Astrocyte (in vitro differentiated cells and primary cell): ENCODE data around the gene DNPEP. TPM values are rescaled to one million over a fixed set of nuclear protein-coding genes. Genes with fewer than 3 reads are reported as not detected.

ENCODE experiments used
- DNase-seq: peaks from one replicate; pipeline ENCODE4 v3.0.0-alpha.2; 2010; ENCODE audit warnings: low read depth
- FAIRE-seq: peaks from 2 replicates; lab custom pipeline; 2011; peaks lifted over from hg19 to GRCh38; lab: Jason Lieb, UNC
- H2AFZ ChIP-seq: 2 replicates; pipeline ENCODE4 v1.6.0; 2012; ENCODE audit warnings: low read depth, low read length, inconsistent platforms
- H3K27ac ChIP-seq: 2 replicates; pipeline ENCODE4 v1.5.1; 2011; ENCODE audit warnings: low read depth, low read length, inconsistent platforms
- H3K27me3 ChIP-seq: 2 replicates; pipeline ENCODE4 v1.6.0; 2011; ENCODE audit warnings: low read length, inconsistent platforms; ENCODE audit not compliant: insufficient read depth
- H3K36me3 ChIP-seq: 2 replicates; pipeline ENCODE4 v1.5.1; 2011; ENCODE audit warnings: low read length, inconsistent platforms; ENCODE audit not compliant: insufficient read depth
- H3K4me1 ChIP-seq: 2 replicates; pipeline ENCODE4 v1.5.1; 2011; ENCODE audit warnings: low read length, inconsistent platforms; ENCODE audit not compliant: insufficient read depth
- H3K4me2 ChIP-seq: 2 replicates; pipeline ENCODE4 v1.6.0; 2012; ENCODE audit warnings: low read length, inconsistent platforms
- H3K4me3 ChIP-seq: 2 replicates; pipeline ENCODE4 v1.5.1; 2011; ENCODE audit warnings: low read depth, mild to moderate bottlenecking, low read length, inconsistent platforms; ENCODE audit not compliant: insufficient read depth
- H3K79me2 ChIP-seq: 2 replicates; pipeline ENCODE4 v1.6.0; 2012; ENCODE audit warnings: mild to moderate bottlenecking, low read length, inconsistent platforms; ENCODE audit not compliant: insufficient read depth
- H3K9ac ChIP-seq: 2 replicates; pipeline ENCODE4 v1.6.0; 2012; ENCODE audit warnings: mild to moderate bottlenecking, low read length, inconsistent platforms
- H3K9me3 ChIP-seq: 2 replicates; pipeline ENCODE4 v1.5.1; 2012; ENCODE audit warnings: low read depth, mild to moderate bottlenecking, low read length, inconsistent platforms; ENCODE audit not compliant: insufficient read depth
- H4K20me1 ChIP-seq: 2 replicates; pipeline ENCODE4 v1.6.0; 2012; ENCODE audit warnings: low read length, inconsistent platforms; ENCODE audit not compliant: insufficient read depth
- H3K27ac Mint-ChIP-seq: one replicate; pipeline ENCODE4 v1.8.0; 2021; ENCODE audit warnings: mild to moderate bottlenecking, mixed read lengths; ENCODE audit not compliant: unreplicated experiment
- H3K27me3 Mint-ChIP-seq: one replicate; pipeline ENCODE4 v1.8.0; 2021; ENCODE audit warnings: low read depth, mixed read lengths; ENCODE audit not compliant: unreplicated experiment
- H3K36me3 Mint-ChIP-seq: one replicate; pipeline ENCODE4 v1.8.0; 2021; ENCODE audit warnings: low read depth, mixed read lengths; ENCODE audit not compliant: unreplicated experiment
- H3K4me1 Mint-ChIP-seq: one replicate; pipeline ENCODE4 v1.8.0; 2021; ENCODE audit warnings: low read depth, mixed read lengths; ENCODE audit not compliant: unreplicated experiment
- H3K4me3 Mint-ChIP-seq: one replicate; pipeline ENCODE4 v1.8.0; 2021; ENCODE audit warnings: mild to moderate bottlenecking, moderate library complexity, mixed read lengths; ENCODE audit not compliant: unreplicated experiment
- H3K9me3 Mint-ChIP-seq: one replicate; pipeline ENCODE4 v1.8.0; 2021; ENCODE audit warnings: mild to moderate bottlenecking, mixed read lengths; ENCODE audit not compliant: unreplicated experiment
- CTCF ChIP-seq: IDR thresholded peaks from 2 replicates; pipeline ENCODE4 v1.5.1; 2011; ENCODE audit warnings: low read depth, mild to moderate bottlenecking, inconsistent platforms, low read length, moderate library complexity; ENCODE audit not compliant: insufficient read depth
- EZH2 ChIP-seq: IDR thresholded peaks from 2 replicates; pipeline ENCODE4 v1.6.1; 2012; ENCODE audit warnings: mild to moderate bottlenecking, low read length, inconsistent platforms; ENCODE audit not compliant: insufficient read depth
- total RNA-seq: library from RNA; stranded (reverse); gene quantifications from 2 replicates; pipeline ENCODE4 v1.2.1, GENCODE V29; 2021

Gene DNPEP
- total RNA-seq, 1 donor from 2014 or later = 53.9 TPM

- FAIRE-seq = peak; percentile 80
- Histone ChIP-seq H3K9me3 (no peaks in the 10 kb centered on the region), H3K9ac (no peak overlapping the region), H3K79me2 (no peaks in the 10 kb centered on the region), H3K4me3 (no peak overlapping the region), H3K27me3 (peaks cover 29% of the 10 kb centered on the region), H3K4me1 (peaks cover 8% of the 10 kb centered on the region), H3K4me2 (peak overlapping the region; percentile 27), H2AFZ (no peak overlapping the region), H3K27ac (no peak overlapping the region), H3K36me3 (no peaks in the 10 kb centered on the region), H4K20me1 (no peaks in the 10 kb centered on the region)
- Mint-ChIP-seq H3K27ac (peak overlapping the region; percentile 5), H3K36me3 (no peaks in the 10 kb centered on the region), H3K4me3 (no peak overlapping the region), H3K4me1 (peaks cover 13% of the 10 kb centered on the region), H3K9me3 (no peaks in the 10 kb centered on the region), H3K27me3 (peaks cover 30% of the 10 kb centered on the region)
- DNase-seq = peak; percentile 97
- no peak for TF ChIP-seq EZH2
- no peak for TF ChIP-seq CTCF
Observed at GRCh38 chr2:219362524-219363164, 25.1 kb downstream of the DNPEP start.

- Histone ChIP-seq H3K4me3 (no peak overlapping the region), H3K27ac (no peak overlapping the region), H3K9me3 (no peaks in the 10 kb centered on the region), H3K36me3 (no peaks in the 10 kb centered on the region), H3K4me1 (peaks cover 8% of the 10 kb centered on the region), H3K27me3 (peaks cover 34% of the 10 kb centered on the region), H3K9ac (no peak overlapping the region), H3K4me2 (peak overlapping the region; percentile 27), H3K79me2 (no peaks in the 10 kb centered on the region), H4K20me1 (no peaks in the 10 kb centered on the region), H2AFZ (no peak overlapping the region)
- H3K36me3 Mint-ChIP-seq = no peaks in the 10 kb centered on the region
- no peak for TF ChIP-seq EZH2
- TF ChIP-seq CTCF = no peak
- H3K4me1 Mint-ChIP-seq = peaks cover 13% of the 10 kb centered on the region
- H3K27me3 Mint-ChIP-seq = peaks cover 30% of the 10 kb centered on the region
- no peak overlapping the region for H3K27ac Mint-ChIP-seq
- H3K4me3 Mint-ChIP-seq = no peak overlapping the region
- no peak for FAIRE-seq
- no peak for DNase-seq
- no peaks in the 10 kb centered on the region for H3K9me3 Mint-ChIP-seq
Observed at GRCh38 chr2:219362072-219362471, 25.6 kb downstream of the DNPEP start.
